GM04503 (cell line): ENCODE data around the gene PLXND1.

Experiments
- DNase-seq: peaks from one replicate; pipeline ENCODE4 v3.0.0-alpha.2; 2012; ENCODE audit warnings: low read depth

Gene PLXND1

GRCh38 chr3:129601713-129602112, 4.8 kb downstream of the PLXND1 start:
- no peak for DNase-seq

- no peak for DNase-seq
Observed at GRCh38 chr3:129600348-129600747, 6.1 kb downstream of the PLXND1 start.

GRCh38 chr3:129599607-129600006, 6.9 kb downstream of the PLXND1 start:
- no peak for DNase-seq

GRCh38 chr3:129599073-129599472, 7.4 kb downstream of the PLXND1 start:
- DNase-seq = no peak

GRCh38 chr3:129598484-129598883, 8.0 kb downstream of the PLXND1 start:
- DNase-seq = no peak

- DNase-seq = no peak
Observed at GRCh38 chr3:129598000-129598381, 8.5 kb downstream of the PLXND1 start.

- DNase-seq = no peak
Observed at GRCh38 chr3:129597087-129597999, 9.1 kb downstream of the PLXND1 start.

- peak; percentile 88 for DNase-seq
Observed at GRCh38 chr3:129596194-129597086, 10.0 kb downstream of the PLXND1 start.

- DNase-seq = no peak
Observed at GRCh38 chr3:129595544-129596193, 10.8 kb downstream of the PLXND1 start.

- DNase-seq = no peak
Observed at GRCh38 chr3:129594907-129595390, 11.5 kb downstream of the PLXND1 start.

GRCh38 chr3:129594409-129594808, 12.1 kb downstream of the PLXND1 start:
- no peak for DNase-seq

GRCh38 chr3:129593595-129594339, 12.7 kb downstream of the PLXND1 start:
- no peak for DNase-seq

GRCh38 chr3:129593230-129593594, 13.3 kb downstream of the PLXND1 start:
- no peak for DNase-seq

- DNase-seq = no peak
Observed at GRCh38 chr3:129592381-129593131, 13.9 kb downstream of the PLXND1 start.

- no peak for DNase-seq
Observed at GRCh38 chr3:129591932-129592331, 14.5 kb downstream of the PLXND1 start.

GRCh38 chr3:129590215-129590614, 16.3 kb downstream of the PLXND1 start:
- no peak for DNase-seq

GRCh38 chr3:129587566-129588210, 18.8 kb downstream of the PLXND1 start:
- DNase-seq = no peak

- no peak for DNase-seq
Observed at GRCh38 chr3:129586746-129587430, 19.6 kb downstream of the PLXND1 start.

GRCh38 chr3:129585949-129586657, 20.4 kb downstream of the PLXND1 start:
- no peak for DNase-seq
